ENCODE results near the gene RNASEH2B.

Gene RNASEH2B

DNA sequence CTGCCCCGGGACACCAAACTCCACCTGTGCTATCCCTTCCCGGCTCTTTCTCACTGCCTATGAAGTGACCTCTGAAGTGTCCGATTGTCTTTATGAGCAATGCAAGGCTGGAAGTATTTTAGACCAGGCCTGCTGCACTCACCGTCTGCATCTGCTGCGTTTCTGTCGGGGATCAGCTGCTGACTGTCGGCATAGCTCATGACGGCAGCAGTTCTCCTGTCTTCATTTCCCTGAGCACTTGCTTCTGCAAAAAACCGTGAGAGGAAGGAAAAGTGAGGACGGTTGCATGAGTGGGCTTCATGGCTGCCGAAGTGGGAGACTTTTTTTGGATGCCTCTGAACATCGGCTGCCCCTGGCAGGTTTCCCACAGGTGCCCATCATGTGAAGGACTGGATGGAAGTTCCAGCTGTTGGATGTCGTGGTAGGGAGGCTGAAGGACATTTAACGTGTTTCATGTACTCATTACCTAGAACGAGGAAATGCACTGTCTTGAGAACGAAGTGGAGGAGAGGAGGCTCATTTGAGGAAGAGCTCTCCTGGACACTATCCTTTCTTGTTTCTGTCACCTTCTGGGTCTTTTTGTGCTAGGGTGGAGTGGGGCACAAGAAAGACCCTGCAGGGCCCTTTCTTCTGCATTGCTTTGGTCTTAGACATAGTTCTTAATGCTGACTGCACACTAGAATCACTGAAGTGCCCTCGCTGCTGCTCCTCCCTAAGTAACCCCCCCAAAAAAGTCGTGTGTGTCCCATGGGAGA, 94.7 kb downstream of the RNASEH2B start:
- no peaks in the 10 kb centered on the region for H3F3A ChIP-seq (ENCODE audit: control insufficient read depth, insufficient read depth)

DNA sequence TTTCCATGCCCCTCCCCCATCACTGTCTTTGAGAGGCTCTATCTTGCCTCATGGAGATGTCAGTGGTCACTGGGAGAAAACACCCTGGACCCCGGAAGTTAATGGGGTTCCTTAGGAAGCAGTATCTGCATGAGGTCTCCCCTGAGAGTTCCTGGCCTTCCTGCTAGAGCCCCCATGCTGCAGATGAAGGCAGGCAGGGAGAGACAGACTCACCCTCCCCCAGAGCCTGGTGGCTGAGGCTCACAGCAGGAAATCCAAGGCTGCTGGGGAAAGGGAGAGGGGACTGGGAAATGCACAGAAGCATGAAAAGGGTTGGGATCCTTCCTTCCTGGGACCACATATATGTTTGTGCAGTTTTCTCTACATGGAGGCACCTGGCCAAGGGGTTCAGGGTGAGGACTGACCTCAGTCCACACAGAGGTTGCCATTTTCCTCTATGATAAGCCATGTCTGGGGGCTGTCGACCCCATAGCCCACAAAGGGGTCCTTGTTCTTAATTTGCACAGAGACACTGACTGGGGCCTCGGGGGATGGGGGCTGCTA, 95.4 kb downstream of the RNASEH2B start:
- H3K4me1 ChIP-seq (ENCODE audit: control insufficient read depth, low read length): no peaks in the 10 kb centered on the region
- no peaks in the 10 kb centered on the region for H4K20me1 ChIP-seq (ENCODE audit: control insufficient read depth, insufficient read depth, low read depth, low read length)
- no peaks in the 10 kb centered on the region for H3K9me2 ChIP-seq (replicated peaks; ENCODE audit: control insufficient read depth, low read length)
- H3K27ac ChIP-seq (ENCODE audit: low read depth, low read length): no peak overlapping the region
- H3K4me3 ChIP-seq (ENCODE audit: low read length): no peak overlapping the region
- peaks cover 15% of the 10 kb centered on the region; the same call in 1 of the 2 replicates for H3K27me3 ChIP-seq (ENCODE audit: control insufficient read depth, low read length)
- H3K79me2 ChIP-seq (ENCODE audit: control insufficient read depth, low read length): no peaks in the 10 kb centered on the region
- no peaks in the 10 kb centered on the region for H3F3A ChIP-seq (ENCODE audit: control insufficient read depth, insufficient read depth)
- no peaks in the 10 kb centered on the region for H3K9me3 ChIP-seq (ENCODE audit: control insufficient read depth, insufficient read depth, low read length)
- H3K4me2 ChIP-seq (ENCODE audit: low read length): no peak overlapping the region
- TF ChIP-seq EZH2phosphoT487 (IDR thresholded peaks at IDR 0.05; ENCODE audit: borderline replicate concordance, low read length): no peak
- TF ChIP-seq, protein P1, sequence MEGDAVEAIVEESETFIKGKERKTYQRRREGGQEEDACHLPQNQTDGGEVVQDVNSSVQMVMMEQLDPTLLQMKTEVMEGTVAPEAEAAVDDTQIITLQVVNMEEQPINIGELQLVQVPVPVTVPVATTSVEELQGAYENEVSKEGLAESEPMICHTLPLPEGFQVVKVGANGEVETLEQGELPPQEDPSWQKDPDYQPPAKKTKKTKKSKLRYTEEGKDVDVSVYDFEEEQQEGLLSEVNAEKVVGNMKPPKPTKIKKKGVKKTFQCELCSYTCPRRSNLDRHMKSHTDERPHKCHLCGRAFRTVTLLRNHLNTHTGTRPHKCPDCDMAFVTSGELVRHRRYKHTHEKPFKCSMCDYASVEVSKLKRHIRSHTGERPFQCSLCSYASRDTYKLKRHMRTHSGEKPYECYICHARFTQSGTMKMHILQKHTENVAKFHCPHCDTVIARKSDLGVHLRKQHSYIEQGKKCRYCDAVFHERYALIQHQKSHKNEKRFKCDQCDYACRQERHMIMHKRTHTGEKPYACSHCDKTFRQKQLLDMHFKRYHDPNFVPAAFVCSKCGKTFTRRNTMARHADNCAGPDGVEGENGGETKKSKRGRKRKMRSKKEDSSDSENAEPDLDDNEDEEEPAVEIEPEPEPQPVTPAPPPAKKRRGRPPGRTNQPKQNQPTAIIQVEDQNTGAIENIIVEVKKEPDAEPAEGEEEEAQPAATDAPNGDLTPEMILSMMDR (IDR thresholded peaks at IDR 0.05; ENCODE audit: low read depth, low read length, poor library complexity, severe bottlenecking): no peak
- no peaks in the 10 kb centered on the region for H3K36me3 ChIP-seq (ENCODE audit: control insufficient read depth, low read length)

More for the DNA sequence above, 94.7 kb downstream of the RNASEH2B start:
- no peaks in the 10 kb centered on the region for H3K9me2 ChIP-seq (replicated peaks; ENCODE audit: control insufficient read depth, low read length)
- no peak for TF ChIP-seq EZH2phosphoT487 (IDR thresholded peaks at IDR 0.05; ENCODE audit: borderline replicate concordance, low read length)
- TF ChIP-seq, protein P1 (IDR thresholded peaks at IDR 0.05; ENCODE audit: low read depth, low read length, poor library complexity, severe bottlenecking): no peak
- peaks cover 15% of the 10 kb centered on the region; the same call in 1 of the 2 replicates for H3K27me3 ChIP-seq (ENCODE audit: control insufficient read depth, low read length)
- H3K79me2 ChIP-seq (ENCODE audit: control insufficient read depth, low read length): no peaks in the 10 kb centered on the region
- no peaks in the 10 kb centered on the region for H3K9me3 ChIP-seq (ENCODE audit: control insufficient read depth, insufficient read depth, low read length)
- H3K36me3 ChIP-seq (ENCODE audit: control insufficient read depth, low read length): no peaks in the 10 kb centered on the region
- no peak overlapping the region for H3K4me3 ChIP-seq (ENCODE audit: low read length)
- no peaks in the 10 kb centered on the region for H4K20me1 ChIP-seq (ENCODE audit: control insufficient read depth, insufficient read depth, low read depth, low read length)
- H3K4me2 ChIP-seq (ENCODE audit: low read length): no peak overlapping the region
- no peaks in the 10 kb centered on the region for H3K4me1 ChIP-seq (ENCODE audit: control insufficient read depth, low read length)
- no peak overlapping the region for H3K27ac ChIP-seq (ENCODE audit: low read depth, low read length)

DNA sequence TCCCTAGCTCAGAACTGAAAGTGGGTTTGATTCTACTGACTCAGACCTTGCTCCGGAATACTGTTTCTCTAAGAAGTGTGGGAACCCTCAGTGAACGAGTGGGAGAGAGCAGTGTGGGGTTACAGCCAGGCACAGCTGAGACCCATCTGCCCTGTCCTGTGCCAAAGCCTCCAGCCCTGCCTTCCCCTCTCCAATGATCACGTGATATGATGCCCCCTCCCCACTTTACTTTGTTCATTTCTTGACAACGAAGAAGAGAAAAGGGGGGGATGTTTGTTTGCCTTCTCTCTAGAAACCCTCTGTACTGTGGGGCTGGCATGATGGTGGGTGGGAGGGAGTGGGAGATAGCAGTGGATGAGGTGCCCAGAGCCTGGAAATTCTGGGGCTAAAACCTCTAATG, 96.0 kb downstream of the RNASEH2B start:
- H3K4me1 ChIP-seq (ENCODE audit: control insufficient read depth, low read length): no peaks in the 10 kb centered on the region
- no peak overlapping the region for H3K4me3 ChIP-seq (ENCODE audit: low read length)
- no peaks in the 10 kb centered on the region for H3F3A ChIP-seq (ENCODE audit: control insufficient read depth, insufficient read depth)
- no peak overlapping the region for H3K4me2 ChIP-seq (ENCODE audit: low read length)
- no peaks in the 10 kb centered on the region for H3K9me2 ChIP-seq (replicated peaks; ENCODE audit: control insufficient read depth, low read length)
- no peaks in the 10 kb centered on the region for H3K79me2 ChIP-seq (ENCODE audit: control insufficient read depth, low read length)
- no peak overlapping the region for H3K27ac ChIP-seq (ENCODE audit: low read depth, low read length)
- no peaks in the 10 kb centered on the region for H3K9me3 ChIP-seq (ENCODE audit: control insufficient read depth, insufficient read depth, low read length)
- no peaks in the 10 kb centered on the region for H3K36me3 ChIP-seq (ENCODE audit: control insufficient read depth, low read length)
- TF ChIP-seq, protein P1 (IDR thresholded peaks at IDR 0.05; ENCODE audit: low read depth, low read length, poor library complexity, severe bottlenecking): no peak
- no peak for TF ChIP-seq EZH2phosphoT487 (IDR thresholded peaks at IDR 0.05; ENCODE audit: borderline replicate concordance, low read length)
- peaks cover 15% of the 10 kb centered on the region; the same call in 1 of the 2 replicates for H3K27me3 ChIP-seq (ENCODE audit: control insufficient read depth, low read length)
- no peaks in the 10 kb centered on the region for H4K20me1 ChIP-seq (ENCODE audit: control insufficient read depth, insufficient read depth, low read depth, low read length)
